HL-60 (cell line): ENCODE measurements around the gene KIF22.

ENCODE experiments used
- CTCF ChIP-seq: IDR thresholded peaks from one replicate; pipeline ENCODE4 v1.5.1; 2011; ENCODE audit warnings: low read length, control low read depth, inconsistent platforms; ENCODE audit not compliant: insufficient read depth
- SPI1 ChIP-seq: IDR thresholded peaks from 2 replicates; pipeline ENCODE4 v1.6.1; 2012; ENCODE audit warnings: low read depth, mild to moderate bottlenecking, borderline replicate concordance

GRCh38 chr16:29849505-29849904, 59.0 kb downstream of the KIF22 start:
- TF ChIP-seq CTCF (no peak), SPI1 (no peak)
